CD1c-positive myeloid dendritic cell (primary cell): ENCODE results near the gene SECTM1.
"Not testable (repeated sequence)": the region's sequence is repeated elsewhere in the genome, so short reads cannot be mapped to it uniquely, and the experiment has no call there.

Experiments
- DNase-seq: peaks from one replicate; pipeline ENCODE4 v3.0.0-alpha.2; 2016; ENCODE audit errors: extremely low spot score

The SECTM1 gene

DNA sequence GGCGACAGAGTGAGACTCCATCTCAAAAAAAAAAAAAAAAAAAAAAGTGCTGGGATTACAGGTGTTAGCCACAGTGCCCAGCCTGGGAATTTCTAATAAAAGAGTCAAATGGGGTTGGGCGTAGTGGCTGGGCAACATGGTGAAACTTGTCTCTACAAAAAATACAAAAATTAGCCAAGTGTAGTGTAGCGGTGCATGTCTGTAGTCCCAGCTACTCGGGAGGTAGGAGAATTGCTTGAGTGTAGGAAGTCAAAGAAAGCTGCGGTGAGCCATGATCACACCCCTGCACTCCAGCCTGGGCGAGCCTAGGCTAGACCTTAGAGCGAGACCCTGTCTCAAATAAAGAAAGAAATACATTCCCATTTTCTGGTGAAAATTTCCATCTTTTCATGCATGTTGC lies 35.6 kb upstream of the SECTM1 start:
- DNase-seq: no peak

DNA sequence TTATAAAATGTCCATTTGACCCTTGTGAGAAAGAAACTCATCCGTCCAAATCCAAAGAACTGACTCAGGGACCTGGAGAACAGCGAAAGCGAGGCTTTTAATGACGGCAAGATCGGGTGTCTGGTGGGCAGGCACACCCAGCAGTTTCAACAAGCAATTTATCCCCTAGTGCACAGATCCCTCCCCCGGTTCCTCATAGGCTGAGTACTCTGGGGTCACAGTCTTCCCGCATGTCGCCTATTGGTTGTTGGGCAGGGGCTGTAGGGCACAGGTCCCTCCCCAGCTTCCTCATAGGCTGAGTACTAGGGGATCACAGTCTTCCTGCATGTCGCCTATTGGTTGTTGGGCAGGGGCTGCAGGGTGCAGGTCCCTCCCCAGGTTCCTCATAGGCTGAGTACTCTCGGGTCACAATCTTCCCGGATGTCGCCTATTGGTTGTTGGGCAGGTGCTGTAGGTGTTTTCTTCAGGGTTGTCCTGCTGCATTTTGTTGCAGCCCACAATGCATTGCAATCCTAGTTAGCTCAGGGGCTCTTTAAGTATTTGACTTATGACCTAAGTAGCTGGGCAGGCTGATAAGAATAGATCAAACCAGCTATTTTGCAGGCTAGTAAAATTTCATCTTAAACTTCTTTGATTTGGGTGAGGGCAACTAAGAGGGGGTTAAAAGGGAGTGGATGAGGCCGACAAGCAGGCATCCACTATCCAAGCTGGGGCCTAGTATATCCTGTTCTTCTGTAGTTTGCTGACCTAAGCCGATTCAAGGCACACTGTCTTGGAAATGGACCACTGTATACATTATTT lies 34.4 kb upstream of the SECTM1 start:
- no peak for DNase-seq

DNA sequence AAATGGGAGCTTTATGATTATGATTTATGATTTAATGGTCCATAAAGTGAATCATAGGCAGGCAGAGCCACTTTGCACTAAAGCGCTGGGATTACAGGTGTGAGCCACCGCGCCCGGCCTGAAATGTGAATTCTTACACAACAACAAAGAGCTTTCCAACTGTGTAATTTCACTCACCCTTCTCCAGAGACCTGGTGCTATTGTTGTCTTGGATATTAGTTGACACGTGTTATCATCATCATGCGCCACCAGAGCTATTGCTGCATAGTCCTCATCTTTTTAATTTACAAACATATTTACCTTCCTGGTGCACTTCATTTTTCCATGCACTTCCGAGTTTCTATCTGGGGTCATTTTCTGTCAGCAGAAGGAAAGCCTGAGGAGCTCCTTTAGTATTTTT lies 33.2 kb upstream of the SECTM1 start:
- no peak for DNase-seq

DNA sequence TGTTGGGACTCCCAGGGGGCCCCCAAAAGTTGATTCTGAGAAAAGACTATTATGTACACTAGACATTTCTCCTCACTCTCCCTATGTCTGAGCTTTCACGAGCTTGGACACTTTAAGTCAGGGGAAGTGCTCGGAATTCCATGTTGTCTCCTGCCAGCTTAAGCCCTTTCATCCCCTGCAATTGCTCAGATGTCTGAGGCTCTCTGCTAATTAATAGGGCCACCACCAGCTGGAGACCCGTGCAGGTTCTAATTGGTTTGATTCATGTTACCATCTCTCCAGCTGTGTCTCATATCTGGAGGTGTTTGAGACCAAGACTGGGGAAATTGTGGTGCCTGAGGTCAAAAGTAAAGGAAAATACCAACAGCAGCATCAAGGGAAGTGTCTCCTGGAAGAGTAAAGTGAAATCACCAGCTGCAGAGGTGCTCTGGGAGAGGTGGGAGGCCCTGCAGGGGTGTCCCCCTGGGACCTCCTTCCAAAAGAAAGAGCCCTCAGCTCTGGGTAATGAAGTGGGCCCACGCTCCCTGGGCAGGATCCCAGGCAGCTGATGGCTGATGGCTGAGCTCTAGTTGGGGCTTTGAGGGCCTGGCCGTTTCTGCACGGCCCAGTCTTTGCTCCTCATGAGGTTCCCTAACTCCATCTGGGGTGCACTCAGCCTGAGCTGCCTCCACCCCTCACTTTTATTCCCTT lies 32.2 kb upstream of the SECTM1 start:
- no peak for DNase-seq

DNA sequence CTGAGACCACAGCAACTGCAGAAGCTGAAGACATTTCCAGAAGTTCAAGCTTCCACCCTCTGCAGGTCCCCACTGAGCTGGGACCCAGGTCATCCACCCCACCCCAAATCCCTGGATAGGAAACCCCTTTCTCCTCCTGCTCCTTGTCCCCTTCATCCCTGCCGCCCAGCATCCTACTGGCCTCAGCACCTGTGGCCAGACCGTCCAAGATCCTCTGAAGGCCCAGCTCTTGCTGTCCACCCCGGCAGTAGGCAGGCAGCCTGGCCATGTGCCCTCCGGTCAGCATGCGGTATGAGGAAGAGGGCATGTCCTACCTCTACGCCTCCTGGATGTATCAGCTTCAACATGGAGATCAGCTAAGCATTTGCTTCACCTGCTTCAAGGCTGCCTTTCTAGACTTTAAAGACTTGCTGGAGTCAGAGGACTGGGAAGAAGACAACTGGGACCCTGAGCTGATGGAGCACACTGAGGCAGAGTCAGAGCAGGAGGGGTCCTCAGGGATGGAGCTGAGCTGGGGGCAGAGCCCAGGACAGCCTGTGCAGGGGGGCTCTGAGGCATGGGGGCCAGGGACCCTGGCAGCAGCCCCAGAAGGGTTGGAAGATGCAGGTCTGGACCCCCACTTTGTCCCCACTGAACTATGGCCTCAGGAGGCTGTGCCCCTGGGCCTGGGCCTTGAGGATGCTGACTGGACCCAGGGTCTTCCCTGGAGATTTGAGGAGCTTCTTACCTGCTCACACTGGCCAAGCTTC lies 28.5 kb upstream of the SECTM1 start:
- DNase-seq: no peak

DNA sequence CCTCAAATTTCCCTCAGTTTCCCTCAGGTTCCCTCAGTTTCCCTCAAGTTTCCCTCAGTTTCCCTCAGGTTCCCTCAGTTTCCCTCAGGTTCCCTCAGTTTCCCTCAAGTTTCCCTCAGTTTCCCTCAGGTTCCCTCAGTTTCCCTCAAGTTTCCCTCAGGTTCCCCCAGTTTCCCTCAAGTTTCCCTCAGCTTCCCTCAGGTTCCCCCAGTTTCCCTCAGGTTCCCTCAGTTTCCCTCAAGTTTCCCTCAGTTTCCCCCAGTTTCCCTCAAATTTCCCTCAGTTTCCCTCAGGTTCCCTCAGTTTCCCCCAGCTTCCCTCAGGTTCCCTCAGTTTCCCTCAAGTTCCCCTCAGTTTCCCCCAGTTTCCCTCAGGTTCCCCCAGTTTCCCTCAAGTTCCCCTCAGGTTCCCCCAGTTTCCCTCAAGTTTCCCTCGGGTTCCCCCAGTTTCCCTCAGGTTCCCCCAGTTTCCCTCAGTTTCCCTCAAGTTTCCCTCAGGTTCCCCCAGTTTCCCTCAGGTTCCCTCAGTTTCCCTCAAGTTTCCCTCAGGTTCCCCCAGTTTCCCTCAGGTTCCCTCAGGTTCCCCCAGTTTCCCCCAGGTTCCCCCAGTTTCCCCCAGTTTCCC lies 26.0 kb upstream of the SECTM1 start:
- DNase-seq: not testable (repeated sequence)

DNA sequence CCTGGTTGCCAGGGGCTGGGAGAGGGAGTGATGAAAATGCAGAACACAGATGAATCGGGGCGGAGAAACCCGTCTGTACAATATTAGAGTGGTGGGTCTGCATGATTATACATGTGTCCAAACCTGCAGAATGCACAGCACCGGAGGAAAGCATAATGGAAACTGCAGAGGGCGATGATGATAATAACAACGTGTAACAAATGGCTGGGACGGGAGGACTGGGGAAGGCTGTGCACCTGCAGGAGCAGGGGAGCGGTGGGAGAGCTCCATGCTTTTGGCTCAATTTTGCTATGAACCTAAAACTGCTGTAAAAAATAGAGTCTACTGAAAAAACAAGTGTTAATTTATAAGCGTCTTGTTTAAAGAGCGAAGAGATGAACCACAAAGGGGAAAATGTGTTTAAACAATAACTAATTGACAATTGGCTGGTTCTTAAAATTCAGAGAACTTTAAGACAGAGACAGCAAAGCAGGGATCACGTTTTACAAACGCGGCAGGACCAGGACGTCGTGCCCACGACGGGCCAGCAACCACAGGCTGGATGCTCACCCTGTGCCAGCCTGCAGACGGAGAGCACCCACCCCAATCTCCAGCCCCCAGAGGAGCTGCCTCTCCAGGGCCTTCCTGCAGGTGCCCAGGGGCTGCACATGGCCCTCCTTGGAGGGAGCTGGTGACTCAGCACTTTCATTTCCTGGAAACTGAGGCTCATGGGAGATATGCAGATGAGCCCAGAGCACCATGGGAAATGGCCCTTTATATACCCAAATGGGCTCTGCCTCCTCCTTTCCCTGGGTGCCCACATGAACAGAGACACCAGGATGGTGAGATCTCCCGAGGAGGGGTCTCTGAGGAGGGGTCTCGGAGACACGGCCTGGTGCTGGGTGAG lies 25.1 kb upstream of the SECTM1 start, which contains the start of gene TEX19:
Gene TEX19, plus strand, starts transcription at position 783 of the 886 bp plus-strand sequence. CDS start 2,904 bp downstream, outside the sequence.
- no peak for DNase-seq

DNA sequence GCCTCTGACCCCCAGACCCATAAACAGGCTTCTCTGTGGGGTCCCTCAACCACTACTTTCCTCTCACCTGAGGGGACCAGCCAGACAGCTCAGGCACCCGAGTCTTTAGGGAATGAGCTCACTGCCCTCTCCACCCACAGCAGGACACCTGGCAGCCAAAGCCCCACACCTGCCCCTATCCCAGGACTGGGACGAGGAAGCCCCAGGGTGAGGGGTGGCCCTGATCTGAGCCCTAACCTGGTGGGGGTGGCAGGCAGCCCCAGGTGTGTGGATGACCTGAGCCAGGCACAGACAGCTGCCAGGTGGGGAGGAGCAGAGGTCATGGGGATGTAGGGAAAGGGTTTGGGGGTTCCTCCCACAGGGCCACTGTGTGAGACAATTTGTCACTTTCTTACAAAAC lies 23.8 kb upstream of the SECTM1 start:
- no peak for DNase-seq

DNA sequence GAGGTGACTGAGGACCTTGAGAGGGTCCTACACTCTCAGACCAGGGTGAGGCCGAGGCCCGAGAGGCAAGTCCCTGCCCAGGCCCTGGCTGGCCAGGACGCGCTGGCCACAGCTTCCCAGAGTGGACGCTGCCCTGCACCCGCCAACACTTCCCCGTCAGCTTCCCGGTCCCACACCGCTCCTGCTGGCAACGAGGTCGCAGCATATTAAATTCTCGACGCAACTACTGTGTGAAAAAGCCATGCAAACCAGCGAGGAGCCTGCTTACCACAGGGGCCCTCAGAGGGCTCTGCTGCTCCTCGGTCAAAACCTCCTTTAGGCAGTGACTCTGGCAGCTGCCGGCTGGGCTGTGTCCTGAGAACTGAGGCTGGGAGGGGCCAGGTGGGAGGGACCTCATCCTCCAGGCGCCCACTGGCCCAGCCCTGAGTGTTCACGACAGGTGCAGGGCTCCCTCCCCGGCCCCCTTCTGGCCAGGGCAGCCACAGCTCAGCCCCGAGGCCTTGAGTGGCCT lies 23.3 kb upstream of the SECTM1 start:
- DNase-seq: no peak

DNA sequence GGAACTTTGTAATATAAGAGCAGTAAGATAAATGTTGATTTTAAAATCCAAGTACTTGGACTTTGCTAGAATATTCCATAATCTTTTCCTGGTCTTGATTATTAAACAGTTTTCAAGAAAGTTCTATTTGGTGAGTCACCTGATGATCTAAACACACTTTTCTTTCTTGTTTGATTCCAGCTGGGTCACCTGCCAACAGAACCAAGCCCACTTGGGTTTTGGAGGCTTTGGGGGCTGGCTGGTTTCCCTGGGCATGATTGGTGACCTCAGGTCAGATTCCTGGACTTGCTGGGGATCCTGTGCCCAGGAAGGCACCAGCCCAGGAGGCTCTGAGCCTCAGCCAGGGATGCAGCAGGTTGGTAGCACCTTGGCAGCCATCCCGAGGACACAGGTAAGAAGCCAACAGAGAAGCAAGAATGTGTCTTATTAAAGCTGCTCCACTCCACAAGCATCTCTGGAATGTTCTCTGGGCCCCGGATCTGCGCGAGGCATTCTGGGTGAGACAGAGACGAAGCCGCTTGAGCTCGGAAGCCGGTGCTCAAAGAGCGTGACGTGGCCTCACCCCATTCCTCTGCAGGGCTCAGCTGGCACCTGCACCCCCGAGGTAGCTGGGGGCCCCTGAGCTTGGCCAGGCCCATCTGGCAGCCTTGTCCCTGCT lies 22.3 kb upstream of the SECTM1 start:
- no peak for DNase-seq

DNA sequence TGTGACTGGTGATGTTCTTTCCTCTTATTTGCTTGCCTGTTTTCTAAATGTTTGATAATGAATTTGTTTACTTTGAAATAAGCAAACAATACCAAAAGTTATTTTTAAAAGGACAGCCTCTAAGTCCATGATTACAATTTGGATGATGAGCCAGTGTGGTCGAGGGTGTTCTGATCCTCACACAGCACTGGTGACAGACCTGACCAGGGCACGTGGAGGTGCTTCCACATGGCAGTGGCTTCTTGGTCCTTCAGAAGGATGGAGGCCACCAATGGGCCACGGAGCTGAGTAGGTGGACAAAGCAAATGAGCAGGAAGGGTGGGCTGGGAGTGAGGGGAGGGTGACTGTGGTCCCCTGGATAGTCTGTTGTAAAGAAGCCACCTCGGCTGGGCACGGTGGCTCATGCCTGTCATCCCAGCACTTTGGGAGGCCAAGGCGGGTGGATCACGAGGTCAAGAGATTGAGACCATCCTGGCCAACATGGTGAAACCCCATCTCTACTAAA lies 21.3 kb upstream of the SECTM1 start:
- no peak for DNase-seq

DNA sequence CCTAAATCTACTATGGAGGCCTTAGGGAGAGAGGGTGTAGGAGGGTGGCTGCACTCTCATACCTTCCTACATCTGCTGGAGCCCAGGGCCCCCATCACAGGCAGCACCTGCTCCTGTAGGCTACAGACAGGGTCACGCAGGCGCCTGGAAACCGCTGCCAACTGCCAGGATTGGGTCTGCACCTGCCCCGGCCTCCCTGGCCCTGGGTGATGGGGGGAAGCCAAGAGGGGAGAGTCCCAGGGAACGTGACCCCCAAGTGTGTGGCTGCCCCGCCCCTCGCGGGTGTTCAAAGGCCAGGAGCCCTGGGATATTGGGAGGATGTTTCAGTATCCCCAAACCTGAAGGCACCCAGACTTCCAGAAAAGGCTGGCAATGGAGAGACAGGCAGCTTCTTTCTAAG lies 19.9 kb upstream of the SECTM1 start:
- no peak for DNase-seq

DNA sequence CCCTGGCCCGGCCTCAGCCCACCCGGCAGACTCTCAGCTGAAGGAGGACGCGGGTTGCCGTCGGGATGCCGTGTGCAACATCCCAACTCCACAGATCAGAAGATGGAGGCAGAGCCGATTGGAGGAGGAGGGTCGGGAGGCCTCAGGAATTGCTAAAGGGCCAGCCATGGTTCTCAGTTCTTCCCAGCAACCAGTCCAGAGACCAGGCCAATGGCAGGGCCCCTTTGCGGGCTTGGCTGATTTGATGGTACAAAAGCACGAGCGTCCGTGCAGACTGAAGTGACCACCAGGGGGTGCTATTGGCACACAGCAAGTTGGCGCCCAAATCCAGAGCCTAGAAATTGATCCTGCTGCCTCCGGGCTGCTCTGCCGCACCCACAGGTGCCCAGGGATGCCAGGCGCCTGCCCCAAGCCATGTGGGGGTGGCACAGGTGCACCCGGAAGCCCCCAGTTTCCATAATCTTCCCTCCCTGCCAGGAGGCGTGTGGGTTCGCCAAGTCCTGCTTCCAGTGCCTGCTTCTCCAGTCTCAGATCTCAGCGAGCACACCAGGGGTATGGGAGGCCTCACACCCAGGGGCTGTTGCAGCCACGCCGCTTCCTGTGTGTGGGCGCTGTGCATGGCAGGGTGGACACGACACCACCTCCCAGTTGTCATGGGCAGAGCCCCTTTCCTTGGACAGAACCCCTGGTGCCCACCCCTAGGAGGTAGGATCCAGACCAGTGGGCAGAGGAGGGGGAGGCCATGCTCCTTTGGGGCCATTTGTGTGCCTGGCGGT lies 18.3 kb upstream of the SECTM1 start:
- peak; percentile 93 for DNase-seq

DNA sequence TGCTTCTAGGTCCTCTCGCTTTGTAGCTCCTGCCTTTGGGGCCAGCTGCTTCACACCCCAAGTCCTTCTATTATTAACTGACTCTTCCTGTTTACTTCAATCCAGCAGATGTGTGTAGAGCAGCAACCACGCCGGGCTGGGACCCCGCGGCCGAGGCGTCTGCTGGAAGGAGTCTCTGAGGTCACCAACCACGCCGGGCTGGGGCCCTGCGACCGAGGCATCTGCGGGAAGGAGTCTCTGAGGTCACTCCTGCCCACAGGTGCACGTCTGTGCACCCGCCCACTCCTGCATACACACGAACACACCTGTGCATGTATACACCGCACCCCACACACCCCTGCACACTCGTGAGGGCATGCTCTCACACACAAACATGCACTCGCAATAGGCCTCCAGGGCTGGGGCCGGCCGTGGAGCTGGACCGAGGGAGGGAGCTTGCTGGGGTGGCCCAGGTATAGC lies 17.7 kb upstream of the SECTM1 start:
- no peak for DNase-seq

DNA sequence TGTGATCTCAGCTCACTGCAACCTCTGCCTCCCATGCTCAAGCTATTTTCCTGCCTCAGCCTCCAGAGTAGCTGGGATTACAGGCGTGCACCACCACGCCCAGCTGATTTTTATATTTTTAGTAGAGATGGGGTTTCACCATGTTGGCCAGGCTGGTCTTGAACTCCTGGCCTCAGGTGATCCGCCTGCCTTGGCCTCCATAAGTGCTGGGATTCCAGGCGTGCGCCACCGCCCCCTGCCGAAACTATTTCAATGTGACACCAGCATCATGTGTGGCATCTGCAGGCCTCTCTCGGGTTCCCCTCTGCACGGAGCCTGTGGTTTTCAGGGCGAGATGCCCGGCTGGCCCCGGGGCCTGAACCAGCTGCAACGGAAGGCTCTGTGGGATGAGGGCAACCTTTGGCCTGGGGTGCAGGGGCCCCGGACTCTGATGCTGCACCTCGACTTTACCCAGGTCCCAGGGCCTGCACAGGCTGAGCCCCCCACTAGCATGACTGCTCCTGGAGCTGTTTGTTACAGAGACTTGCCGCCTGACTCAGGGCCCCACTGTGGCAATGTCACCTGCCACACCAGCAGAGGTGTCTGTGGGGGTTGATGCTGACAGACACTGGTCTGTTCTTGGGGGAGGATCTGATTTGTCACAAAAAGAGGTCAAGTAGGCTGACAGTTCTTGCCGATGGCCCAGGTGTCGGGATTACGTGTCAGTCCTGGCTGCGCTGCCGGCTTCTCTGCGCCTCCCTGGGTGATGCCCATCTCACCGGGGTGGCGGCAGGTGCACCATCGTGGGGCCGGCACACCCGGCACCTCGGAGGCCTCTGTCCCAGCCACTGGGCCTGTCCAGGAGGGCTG lies 16.8 kb upstream of the SECTM1 start:
- peak; percentile 30 for DNase-seq

DNA sequence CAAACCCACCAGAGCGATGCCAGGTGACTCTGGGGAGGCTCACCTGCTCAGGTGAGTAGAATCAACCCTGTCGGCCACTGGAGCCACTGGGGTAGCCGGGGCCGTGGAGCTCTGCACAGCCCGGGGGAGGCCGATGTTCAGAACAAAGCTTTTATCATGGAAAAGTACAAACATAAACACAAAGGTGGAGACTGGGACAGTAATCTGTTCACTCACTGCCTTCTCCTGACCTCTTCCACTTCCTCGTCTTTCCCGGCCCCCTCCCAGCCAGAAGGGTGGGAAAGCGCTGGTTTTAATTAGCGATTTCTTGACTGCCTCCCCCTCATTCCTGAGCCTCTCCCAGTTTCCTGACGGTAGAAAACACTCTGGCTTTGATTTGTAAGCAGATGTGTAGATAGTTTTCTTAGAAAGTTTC lies 15.7 kb upstream of the SECTM1 start:
- DNase-seq: no peak

DNA sequence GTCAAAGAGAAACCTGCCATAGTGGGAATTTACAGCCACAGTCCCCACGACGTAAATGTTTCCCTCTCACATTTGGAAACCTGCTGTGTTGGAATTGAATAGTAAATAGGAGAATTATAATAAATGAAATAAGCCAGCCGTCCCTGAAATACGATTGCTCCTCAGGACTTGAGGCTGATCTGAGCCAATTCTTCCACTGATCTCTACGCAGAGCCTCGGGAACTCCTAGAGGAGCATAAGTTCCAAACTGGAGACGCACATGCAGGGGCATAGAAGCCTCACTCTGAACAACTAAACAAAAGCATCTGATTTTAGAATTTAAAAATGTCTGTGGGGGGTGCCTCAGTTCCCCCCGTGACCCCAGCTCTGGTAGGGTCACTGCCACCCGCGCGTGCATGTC lies 15.3 kb upstream of the SECTM1 start:
- DNase-seq: no peak

DNA sequence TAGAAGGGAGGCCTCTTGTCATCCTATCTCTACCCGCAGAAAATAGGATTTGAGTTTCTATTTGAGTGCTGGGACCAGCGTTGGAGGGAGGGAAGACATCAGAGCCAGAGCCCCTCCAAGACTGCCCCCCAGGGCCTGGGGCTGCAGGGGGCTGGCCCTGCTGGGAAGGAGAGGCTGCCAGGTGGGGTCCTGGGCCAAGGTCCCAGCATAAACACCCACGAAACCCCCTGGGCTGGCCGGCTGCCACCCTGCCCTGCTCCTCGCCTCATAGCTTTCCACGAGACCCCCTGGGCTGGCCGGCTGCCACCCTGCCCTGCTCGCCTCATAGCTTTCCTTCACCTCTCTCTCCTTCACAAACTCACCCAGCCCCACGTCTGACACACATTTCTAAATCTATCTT lies 14.9 kb upstream of the SECTM1 start:
- DNase-seq: no peak
